HL-60 (cell line): ENCODE results near the gene PRTN3.

Experiments
- DNase-seq, 2 experiments: peaks; one replicate each; pipeline ENCODE4 v3.0.0-alpha.2; 2010 to 2020; ENCODE audit warnings: low read depth in 1 of 2, low spot score in 1 of 2
- H3K27ac ChIP-seq: fragments of 250-450 bp; sonication (Bioruptor Pico); replicated peaks from 2 replicates; pipeline ENCODE4 v1.5.1; 2020; ENCODE audit warnings: mild to moderate bottlenecking, moderate library complexity
- H3K27me3 ChIP-seq: fragments of 250-450 bp; sonication (Bioruptor Pico); 2 replicates; pipeline ENCODE4 v1.5.1; 2021; ENCODE audit warnings: mild to moderate bottlenecking, moderate library complexity; ENCODE audit not compliant: insufficient read depth, poor library complexity, severe bottlenecking
- H3K4me3 ChIP-seq: replicated peaks from 2 replicates; pipeline ENCODE4 v1.5.1; 2011; ENCODE audit warnings: mild to moderate bottlenecking, control low read depth, low read length; ENCODE audit not compliant: insufficient read depth
- CTCF ChIP-seq: IDR thresholded peaks from one replicate; pipeline ENCODE4 v1.5.1; 2011; ENCODE audit warnings: low read length, control low read depth, inconsistent platforms; ENCODE audit not compliant: insufficient read depth
- GABPA ChIP-seq: IDR thresholded peaks from 2 replicates; pipeline ENCODE4 v1.6.1; 2012; ENCODE audit warnings: low read depth
- POLR2AphosphoS5 ChIP-seq: IDR thresholded peaks from 2 replicates; pipeline ENCODE4 v1.6.1; 2012; ENCODE audit warnings: low read depth
- REST ChIP-seq: IDR thresholded peaks from 2 replicates; pipeline ENCODE4 v1.6.1; 2012; ENCODE audit warnings: low read depth; ENCODE audit not compliant: insufficient replicate concordance
- SPI1 ChIP-seq: IDR thresholded peaks from 2 replicates; pipeline ENCODE4 v1.6.1; 2012; ENCODE audit warnings: low read depth, mild to moderate bottlenecking, borderline replicate concordance

Gene PRTN3

GRCh38 chr19:793806-794205 lies 47.0 kb upstream of the PRTN3 start:
- no peaks in the 10 kb centered on the region for H3K27me3 ChIP-seq
- no peak for DNase-seq
- H3K27ac ChIP-seq, result no peak overlapping the region
- no peak overlapping the region for H3K4me3 ChIP-seq
- TF ChIP-seq GABPA (no peak), POLR2AphosphoS5 (no peak), REST (no peak), CTCF (no peak), SPI1 (no peak)

GRCh38 chr19:795073-795611 lies 45.7 kb upstream of the PRTN3 start:
- Histone ChIP-seq H3K4me3 (no peak overlapping the region), H3K27me3 (no peaks in the 10 kb centered on the region), H3K27ac (no peak overlapping the region)
- no peak for TF ChIP-seq SPI1
- TF ChIP-seq REST, result no peak
- no peak for TF ChIP-seq CTCF
- no peak for TF ChIP-seq GABPA
- TF ChIP-seq POLR2AphosphoS5, result no peak
- DNase-seq, result no peak

- Histone ChIP-seq H3K4me3 (peak overlapping the region; percentile 59), H3K27me3 (no peaks in the 10 kb centered on the region), H3K27ac (peak overlapping the region; percentile 83; the same call in 1 of the 2 replicates)
- no peak for DNase-seq
- no peak for TF ChIP-seq SPI1
Measured at GRCh38 chr19:795691-796581, 44.9 kb upstream of the PRTN3 start.

GRCh38 chr19:796692-797527 lies 43.9 kb upstream of the PRTN3 start, which contains the start of gene PTBP1:
PTBP1 (plus strand) TSS chr19:797452; CDS start chr19:797498, 46 bp downstream.
- Histone ChIP-seq H3K27ac (peak within 1 kb of the TSS; percentile 95), H3K4me3 (peak within 1 kb of the TSS; percentile 98), H3K27me3 (no peaks in the 10 kb centered on the region)
- TF ChIP-seq CTCF (no peak), REST (no peak), POLR2AphosphoS5 (peak; percentile 91), GABPA (peak; percentile 66), SPI1 (no peak)
- DNase-seq, result peak; percentile 100
